Measurements from ENCODE around the gene STK24.
A peak's percentile ranks its signal among the peaks of the same experiment; 100 is the strongest.

STK24 gene

DNA sequence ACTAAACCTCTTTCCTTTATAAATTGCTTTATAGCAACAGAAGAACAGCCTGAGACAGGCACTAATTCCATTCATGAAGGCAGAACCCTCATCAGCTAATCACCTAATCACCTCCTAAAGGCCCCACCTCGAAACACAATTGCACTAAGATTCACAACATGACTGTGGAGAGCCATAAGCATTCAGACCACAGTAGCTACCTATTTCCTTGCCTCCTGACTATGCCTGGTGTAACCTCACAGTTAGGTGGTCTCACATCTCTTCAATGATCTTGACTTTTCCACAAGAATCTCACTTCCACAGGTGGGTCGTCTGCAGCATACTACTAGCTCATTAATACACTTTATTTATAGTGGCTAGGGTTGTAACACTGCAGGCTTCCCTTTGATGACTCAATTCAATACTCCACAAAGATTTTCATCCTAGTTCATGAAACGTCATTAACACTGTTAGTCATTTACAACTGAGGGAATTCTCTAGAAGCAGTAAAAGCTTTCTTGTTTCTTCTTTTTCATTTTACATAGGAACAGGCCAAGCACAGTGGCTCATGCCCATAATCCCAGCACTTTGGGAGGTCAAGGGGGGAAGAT, 27.1 kb downstream of the STK24 start:
- no peak for DNase-seq

DNA sequence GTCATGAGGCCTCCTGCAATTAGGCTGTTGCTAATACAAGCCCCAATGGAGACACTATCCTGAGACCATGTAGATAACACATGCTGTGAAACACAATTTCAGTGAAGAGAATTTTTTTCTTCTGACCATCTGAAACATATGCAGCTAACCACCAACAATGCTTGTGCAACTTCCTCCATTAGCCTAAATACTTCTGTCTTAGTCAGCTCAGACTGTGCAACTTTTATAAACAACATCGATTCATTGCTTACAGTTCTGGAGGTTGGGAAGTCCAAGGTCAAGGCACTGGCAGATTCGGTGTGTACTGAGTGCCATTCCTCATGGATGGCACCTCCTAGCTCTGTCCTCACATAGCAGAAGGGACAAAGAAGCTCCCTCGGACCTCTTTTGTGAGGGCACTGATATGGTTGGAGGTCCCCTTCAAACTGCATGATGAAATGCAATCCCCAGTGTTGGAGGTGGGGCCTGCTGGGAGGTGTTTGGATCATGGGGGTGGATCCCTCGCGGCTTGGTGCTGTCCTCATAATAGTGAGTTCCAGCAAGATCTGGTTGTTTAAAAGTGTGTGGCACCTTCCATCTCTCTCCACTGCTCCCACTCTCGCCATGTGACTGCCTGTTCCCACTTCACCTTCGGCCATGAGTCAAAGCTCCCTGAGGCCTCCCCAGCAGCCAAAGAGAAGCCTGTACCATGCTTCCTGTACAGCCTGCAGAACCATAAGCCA, 27.7 kb downstream of the STK24 start:
- no peak for DNase-seq

DNA sequence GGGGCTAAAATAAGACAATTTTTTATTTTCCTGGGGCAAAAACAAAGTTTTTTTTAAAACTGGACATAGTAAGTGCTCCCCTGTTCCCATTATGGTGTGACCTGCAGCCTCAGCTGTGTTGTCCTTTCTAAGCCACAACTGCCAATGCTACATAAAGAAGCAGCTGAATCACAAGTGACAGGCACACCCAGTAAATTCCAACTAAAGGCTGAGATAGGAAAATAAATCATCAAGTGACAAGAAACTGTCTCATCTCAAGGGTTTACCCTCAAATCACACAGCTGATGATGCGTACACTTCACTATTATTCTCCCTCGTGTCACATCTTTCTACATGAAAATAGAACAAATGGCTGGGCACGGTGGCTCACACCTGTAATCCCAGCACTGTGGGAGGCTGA, 28.7 kb downstream of the STK24 start:
- DNase-seq: no peak

DNA sequence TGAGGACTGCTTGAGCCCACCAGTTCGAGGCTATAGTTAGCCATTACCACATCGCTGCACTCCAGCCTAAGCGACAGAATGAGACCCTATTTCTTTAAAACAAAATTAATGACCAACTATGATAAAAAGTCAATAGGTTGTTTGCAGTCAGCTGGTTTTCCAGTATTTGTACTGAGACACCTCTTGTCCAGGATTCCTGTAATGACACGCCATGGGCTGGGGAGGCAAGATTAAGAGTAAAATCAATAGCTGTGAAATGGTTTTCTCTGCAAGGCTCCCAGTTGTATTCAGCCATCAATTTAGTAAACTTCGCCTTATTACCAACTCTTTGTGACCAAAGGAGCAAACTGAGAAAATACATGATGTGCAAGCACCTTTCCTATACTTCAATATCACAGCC, 29.5 kb downstream of the STK24 start:
- no peak for DNase-seq

DNA sequence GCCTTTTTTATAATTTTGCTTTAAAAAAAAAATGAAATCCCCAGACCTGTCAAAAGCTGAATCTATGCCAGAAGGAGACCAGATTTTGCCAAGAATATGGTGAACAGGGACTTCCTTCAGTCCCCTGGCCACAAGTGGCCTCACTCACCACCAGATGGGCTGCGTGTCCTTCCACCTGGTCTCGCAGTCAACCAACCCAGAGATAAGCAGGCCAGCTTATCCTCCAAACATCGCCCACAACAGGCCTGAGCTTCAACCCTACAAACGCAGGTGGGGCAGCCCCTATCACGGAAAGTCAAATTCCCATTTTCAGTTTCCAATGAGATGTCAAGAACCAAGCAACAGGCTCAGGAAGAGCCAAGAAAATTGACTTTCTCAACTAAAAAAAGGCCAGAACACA, 30.5 kb downstream of the STK24 start:
- DNase-seq: no peak

DNA sequence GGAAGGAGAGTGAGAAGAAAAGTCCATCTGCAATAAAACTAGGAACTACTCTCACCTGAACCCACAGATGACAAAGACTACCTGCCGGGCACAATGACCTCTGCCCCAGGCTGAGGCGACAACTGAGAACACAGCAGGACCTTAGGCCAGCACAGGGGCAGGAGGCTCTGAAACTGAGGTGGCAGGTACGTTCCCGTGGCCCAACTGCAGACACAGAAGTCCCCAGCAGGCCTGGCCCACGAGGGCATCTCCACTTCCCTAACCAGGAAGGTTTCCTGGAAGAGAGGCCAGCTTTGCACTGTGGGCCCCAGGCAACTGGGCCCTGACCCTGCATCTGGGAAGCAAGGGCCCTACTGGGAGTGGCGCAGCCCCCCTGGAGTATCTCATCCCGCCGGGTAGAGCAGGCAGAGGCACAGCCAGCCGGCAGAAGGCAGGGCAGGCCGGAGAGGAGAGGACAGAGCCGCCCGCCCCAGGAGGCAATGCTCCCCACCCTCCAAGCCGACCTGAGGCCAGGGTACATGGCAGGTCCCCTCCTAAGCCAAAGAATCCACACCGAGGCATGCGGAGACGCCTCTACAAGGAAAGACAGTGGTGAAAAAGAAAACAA, 32.7 kb downstream of the STK24 start:
- no peak for DNase-seq

DNA sequence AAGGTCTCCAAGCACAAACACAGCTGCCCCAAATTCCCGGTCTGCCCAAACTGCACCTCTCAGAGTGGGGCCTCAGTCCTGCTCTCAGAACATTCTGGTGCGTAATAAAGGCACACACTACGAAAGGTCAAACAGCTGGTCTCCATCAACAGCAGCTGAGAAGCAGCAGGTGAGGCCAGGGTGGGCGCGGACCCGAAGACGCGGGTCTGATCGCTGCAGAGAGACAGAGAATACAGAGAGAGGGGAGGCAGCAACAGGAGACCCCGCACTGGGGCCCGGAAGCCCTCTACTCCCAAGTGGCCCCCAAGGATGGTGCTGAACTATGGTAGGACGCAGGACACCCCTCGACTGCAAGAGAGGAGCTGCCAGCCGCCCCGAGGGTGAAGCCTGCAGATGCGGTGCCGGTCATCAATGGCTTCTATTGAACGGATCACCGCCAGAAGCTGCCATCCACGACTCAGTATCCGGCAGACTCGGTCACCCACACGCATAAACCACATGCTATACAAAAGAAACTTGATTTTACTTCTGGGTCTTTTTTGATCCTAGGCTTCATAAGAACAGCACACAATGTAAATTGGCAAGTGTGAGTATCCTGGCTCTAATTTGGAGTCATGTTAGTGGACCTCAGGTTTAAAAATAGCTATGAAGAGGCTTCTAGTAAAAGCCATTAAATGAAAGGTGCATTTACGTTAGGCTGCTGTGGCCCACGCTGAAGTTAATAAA, 33.4 kb downstream of the STK24 start:
- peak; percentile 9 for DNase-seq

DNA sequence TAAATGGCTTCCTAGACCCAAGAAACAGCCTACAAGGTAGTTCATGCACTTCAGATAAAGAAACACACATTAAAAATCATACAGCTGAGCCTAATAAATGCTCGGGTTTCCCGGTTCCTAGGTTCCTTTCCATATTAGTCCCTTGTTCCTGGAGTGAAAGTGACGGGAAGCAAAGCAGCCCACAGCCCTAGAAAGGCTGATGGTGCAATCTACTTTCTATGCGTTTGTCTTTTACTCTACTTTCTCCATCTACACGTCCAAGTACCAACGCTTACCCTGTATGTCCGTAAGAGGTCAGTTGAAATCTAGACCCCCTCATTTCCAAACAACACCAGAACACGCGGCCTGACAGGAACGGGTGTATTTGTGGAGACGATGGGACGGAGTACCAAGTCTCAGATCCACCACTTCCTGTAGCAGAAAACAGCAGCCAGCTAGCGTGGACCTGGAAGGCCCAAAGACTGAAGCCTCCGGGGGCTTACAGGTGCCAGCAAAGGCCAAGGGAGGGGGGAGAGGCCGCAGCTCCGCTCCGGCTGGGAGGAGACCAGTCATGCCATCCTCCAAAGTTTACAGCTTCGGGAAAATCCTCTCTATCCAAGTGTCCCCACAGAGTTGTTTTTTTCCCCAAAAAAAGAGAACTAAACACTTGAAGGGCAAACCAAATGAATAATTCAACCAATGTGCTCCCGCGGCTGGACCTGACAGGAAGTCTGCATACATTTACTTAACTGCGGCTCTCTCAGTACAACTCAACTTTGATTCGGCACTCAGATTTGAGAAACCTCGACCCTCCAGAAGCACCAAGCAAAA, 34.1 kb downstream of the STK24 start:
- no peak for DNase-seq

DNA sequence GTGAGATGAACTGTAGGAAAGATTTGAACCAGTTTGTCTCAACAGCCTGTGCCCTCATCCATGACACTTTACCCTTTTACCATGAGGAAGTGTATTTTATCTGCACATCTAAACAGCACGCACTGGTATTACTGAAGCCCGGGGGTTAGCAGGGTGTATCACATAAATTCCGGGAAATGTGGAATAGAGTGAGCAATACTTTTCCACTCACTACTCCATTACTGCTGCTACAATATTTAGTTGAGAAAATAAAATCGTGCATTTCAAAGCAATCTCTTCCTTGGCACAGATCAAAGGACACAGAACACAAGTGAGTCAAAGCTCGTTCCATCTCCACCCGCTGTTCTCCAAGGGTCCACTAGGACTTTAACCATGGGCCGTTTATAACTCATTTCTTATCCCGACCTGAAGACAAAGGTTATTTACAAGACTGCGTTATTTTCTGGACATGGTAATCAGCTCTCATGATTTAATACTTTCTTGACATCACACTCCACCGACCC, 35.2 kb downstream of the STK24 start:
- DNase-seq: no peak

DNA sequence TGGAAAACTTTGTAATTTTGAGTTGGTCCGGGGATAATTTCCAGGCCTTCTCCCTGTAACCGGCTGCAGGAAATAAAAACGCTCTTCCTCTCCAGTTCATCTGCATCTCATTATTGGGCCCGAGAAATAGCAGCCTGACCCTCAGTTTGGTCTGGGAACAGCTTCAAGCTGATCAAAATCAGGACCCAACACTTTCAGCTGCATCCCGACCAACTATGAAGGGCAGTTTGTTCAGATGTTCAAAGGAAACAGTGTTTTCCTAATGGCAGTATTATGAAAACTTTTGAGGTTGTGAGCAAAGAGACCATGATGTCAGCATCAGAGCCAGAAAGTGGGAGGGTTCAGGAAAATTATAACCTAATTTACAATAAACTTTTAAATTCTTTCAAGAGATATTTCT, 35.7 kb downstream of the STK24 start:
- no peak for DNase-seq

DNA sequence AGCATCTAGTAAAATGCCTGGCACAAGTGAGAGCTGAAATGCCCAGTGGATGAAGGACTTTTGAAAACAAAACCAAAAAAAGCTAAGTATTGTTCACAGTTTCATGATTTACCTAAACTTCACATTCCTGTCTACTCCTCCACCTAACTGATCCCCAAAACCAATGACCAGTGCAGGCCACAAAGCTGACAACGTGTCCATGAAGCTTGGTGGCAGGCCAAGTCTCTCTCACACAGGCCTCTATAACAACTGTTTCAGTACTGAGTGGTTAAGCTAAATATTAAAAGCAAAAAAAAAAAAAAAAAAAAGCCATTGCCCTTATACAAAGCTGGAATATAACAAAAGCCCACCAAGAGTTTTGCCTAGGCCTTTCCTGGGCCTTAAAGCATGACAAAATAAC, 36.4 kb downstream of the STK24 start:
- DNase-seq: no peak

DNA sequence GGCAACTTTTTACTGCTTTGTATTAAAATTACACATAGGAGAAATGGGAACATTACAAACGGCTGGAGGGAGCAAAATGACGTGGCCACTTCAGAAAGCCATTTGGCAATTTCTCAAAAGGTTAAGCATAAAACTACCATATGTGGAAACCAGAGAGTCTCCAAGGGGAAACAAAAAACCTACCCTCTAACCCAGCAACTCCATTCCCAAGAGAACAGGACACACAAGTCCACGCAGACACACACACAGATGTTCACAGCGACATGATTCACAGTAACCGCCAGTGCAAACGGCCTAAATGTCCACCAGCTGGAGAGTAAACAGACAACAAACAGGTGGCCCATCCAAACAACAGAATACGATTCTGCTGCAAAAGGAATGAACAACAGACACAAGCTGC, 37.2 kb downstream of the STK24 start:
- DNase-seq: no peak

DNA sequence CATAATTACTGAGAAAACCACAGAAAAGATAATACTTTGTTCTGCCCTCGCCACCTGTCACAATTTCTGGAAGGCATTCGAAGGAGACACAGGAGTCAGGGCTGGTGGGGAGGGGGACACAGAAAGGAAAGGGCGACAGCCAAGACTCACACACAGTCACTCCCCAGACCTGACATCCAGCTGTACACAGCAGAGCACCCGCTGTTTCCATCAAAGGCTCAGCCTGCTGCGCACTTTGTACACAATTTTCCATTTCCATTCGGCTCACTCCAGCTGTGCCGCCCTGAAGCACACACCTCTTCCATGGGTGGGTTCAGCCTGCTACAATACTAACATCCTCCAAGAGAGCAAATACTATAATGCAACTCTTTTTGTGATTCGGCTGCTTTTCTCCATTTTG, 38.0 kb downstream of the STK24 start:
- DNase-seq: no peak

DNA sequence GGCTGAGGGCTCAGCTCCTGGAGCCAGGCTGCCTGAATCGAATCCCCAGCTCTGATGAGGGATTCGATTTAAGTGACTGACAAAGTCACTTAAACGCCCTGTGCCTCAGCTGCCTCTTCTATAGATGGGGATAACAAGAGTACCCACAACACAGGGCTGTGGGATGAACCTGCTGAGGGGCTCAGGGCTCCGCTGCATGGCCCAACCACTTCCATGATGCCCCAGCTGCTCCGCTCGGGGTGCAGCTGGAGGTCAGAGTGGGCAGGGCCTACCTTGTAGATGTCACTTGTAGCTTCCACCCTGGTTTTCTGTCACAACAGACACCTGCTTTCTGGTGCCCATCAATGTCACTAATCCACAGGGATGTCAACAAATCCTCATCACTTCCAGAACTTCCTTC, 39.2 kb downstream of the STK24 start:
- no peak for DNase-seq

DNA sequence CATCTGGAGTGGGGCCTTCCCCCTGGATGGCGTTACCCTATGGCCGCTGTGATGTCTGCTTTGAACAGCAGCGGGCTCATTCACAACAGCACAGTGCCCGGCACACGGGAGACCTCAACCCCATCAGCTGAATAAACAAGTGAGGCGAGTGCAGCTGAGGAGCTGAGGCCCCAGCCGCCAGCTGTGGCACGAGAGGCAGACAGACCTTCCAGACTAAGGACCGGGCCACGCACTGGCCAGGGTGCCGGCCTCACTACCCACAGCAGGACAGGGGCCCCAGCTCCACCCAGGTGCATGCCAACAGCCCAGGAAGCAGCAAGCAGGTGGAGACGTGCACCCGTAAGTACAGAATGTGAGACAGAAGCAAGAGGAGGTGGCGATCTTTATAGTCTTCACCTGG, 39.6 kb downstream of the STK24 start:
- DNase-seq: no peak

DNA sequence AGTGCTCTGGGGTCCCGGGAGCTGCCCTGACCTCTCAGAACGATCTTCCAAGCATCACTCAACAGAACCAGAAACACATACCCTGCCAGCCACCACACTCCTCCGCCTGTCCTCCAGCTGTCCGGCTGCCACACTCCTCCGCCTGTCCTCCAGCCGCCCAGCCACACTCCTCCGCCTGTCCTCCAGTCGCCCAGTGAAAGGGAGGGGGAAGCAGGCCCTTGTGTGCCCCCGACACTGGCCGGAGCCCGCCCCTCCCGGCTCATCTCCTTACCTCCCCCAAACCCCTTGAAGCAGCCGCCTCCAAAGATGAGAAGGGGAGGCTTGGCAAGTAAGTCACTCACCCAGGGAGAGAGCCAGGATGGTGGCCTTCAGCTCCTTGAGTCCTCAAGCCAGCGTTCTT, 40.2 kb downstream of the STK24 start:
- DNase-seq: no peak

DNA sequence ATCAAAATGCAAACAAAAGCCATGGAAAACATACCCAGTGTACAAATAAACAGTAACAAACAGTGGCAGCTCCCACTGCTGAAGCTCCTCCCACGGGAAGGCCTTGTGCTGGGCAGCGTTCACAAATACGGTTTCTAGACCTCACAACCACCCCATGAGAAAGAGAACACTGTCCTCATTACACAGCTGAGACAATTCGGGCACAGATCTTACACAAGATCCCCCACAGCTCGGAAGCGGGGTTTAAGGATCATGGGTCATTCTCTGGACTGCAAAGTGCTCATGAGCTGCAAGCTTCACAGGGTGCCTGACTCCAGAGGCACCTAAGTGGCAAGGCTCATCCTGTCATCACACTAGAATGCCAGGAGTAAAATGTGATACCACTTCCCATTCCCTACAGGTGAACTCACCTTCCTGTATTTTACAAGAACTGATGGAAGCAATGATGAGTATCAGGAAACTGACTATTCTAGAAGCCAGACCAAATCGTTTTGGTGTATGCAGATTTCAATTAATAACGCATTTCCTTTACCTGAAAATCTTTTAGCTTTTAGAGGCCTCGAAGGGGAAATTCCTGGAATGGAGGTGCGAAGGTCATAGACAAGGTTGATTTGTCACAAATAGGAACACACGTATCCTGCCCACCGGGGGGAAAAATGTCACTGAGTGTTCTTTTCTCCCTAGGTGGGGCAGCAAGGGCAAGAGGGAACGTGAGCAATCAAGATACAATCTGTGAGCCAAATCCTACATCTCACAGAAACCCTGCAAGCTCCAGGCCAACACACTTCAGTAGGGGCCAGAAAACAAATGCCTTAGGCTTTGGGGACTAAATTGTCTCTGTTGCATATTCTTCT, 41.2 kb downstream of the STK24 start:
- no peak for DNase-seq

DNA sequence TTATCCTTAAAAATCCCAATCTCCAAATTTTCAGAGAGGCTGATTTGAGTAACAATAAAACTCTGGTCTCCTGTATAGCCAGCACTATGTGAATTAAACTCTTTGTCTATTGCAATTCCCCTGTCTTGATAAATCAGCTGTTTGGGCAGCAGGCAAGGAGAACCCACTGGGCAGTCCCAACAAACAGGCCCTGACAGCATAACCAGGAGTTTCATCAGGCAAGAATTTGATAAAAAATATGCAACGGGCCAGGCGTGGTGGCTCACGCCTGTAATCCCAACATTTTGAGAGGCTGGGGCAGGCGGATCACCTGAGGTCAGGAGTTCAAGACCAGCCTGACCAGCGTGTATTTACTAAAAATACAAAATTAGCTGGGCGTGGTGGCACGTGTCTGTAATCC, 42.1 kb downstream of the STK24 start:
- DNase-seq: no peak

DNA sequence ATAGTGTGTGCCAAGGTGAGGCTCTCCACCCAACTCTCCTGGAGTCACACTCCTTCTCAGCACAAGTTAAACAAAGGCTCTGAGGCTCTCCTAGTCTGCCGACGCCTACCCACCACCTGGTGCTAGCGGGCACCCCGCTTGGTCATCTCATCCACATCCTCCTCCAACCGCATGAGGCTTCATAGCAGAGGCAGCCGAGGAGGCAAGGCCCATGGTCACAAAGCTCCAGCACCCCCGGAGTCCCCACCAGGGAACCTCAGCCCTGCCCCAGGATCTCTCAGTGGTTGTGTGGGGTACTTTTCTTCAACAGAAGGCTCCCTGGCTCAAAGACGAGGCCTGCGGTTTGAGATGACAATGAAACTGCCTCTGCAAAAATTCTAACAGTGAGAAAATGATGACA, 43.0 kb downstream of the STK24 start:
- peak; percentile 28 for DNase-seq

DNA sequence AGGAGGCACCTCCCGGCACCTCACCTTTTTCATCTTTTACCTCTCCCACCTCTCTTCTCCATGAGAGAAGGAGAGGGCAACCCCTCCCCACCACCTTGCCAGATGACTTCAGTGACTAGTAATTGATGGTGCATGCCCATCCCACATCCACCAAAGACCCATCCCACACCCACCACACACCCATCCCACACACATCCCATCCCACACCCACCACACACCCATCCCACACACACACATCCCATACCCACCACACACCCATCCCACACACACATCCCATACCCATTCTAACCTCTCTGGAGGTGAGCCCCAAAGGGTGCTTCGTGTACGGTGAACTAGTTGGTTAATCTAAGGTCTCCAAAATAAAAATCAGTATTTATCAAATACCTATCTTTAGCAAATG, 44.7 kb downstream of the STK24 start:
- no peak for DNase-seq

DNA sequence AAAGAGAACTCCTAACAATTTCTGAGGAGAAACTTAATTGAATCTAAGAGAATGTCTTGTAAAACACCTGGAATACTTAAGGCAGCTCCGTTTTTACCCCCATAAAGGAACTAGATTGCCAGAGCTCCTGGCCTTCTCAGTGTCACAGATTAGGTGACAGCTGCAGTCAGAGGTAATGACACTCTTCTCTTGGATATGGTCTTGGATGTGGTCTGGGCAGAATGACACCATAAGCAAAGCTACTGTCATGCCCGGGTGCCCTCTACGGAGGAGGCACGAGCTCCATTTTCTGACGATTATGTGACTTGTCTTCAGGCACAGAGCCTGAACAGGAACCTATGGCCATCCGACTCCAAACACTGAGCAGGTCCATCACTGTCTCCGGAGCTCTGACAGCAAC, 46.7 kb downstream of the STK24 start:
- no peak for DNase-seq

DNA sequence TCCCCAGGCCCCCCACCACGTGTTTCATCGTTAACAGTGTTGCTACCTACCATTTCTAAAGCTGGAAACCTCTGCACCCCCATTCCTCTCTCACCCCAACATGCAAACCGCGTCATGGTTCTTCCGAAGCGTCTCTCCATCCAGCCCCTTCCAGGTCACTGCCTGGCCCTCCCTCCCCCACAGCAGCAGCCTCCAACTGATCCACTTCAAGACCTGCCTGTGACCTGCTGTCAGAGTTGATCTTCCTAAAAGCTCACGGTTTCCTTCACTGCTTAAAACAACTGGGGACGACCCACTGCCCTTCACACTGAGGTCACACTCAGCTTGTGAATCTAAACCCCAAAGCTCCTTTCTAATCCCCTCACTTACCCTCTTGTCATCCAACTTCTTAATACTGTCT, 47.7 kb downstream of the STK24 start:
- DNase-seq: no peak

Measured in stimulated activated naive CD4-positive, alpha-beta T cell treated with Interleukin-2 at 50 U/mL for 16 hours (primary cell).